A549 treated with DMSO at 1 μM for 4 hours (cell line): ENCODE results near the gene HLA-C. TPM values are rescaled to one million over a fixed set of nuclear protein-coding genes. Genes with fewer than 3 reads are reported as not detected.

ENCODE experiments used
- total RNA-seq: library from RNA; stranded (reverse); fragments of 200-300 nt; extraction: Qiagen RNA extraction; gene quantifications from 5 replicates; pipeline ENCODE4 v1.2.3, GENCODE V29; 2022; ENCODE audit warnings: low read depth

HLA-C gene
- total RNA-seq: 46.3 to 54.1 TPM (median 48.3 TPM) in 5 replicates

DNA sequence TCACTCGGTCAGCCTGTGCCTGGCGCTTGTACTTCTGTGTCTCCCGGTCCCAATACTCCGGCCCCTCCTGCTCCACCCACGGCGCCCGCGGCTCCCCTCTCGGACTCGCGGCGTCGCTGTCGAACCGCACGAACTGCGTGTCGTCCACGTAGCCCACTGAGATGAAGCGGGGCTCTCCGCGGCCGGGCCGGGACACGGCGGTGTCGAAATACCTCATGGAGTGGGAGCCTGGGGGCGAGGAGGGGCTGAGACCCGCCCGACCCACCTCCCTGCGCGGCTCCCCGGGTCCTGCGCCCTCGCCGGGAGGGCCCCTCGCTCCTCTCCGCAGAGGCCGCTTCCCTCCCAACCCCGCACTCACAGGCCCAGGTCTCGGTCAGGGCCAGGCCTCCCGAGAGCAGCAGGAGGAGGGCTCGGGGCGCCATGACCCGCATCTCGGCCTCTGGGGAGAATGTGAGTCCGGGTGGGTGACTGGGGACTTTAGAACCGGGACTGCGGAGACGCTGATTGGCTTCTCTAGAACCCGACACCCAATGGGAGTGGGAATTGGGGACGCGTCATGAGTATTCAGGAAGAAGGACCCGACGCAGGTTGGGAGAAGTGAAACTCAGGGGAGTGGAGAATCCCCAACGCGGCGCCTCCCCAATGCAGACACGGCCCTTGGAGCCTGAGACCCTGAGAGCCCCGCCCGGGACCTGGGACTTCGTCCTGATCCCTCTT is at the start of gene HLA-C:
HLA-C (minus strand) TSS at position 452 of the 717 bp plus-strand sequence; CDS start at position 431, 21 bp downstream.

Other genes with a start within 250 kb of the HLA-C start
- gene C6orf15, start 159.5 kb downstream of the HLA-C start, total RNA-seq: not detected in 5 replicates
- gene PSORS1C1, start 157.3 kb downstream of the HLA-C start, total RNA-seq: 3.1 to 5.8 TPM (median 5.5 TPM) in 5 replicates
- gene CDSN, start 151.6 kb downstream of the HLA-C start, total RNA-seq: not detected in 5 replicates
- gene PSORS1C2, start 133.0 kb downstream of the HLA-C start, total RNA-seq: not detected in 5 replicates
- gene CCHCR1, start 114.3 kb downstream of the HLA-C start, total RNA-seq: 5.7 to 8.3 TPM (median 6.8 TPM) in 5 replicates
- 13.2 to 16.2 TPM (median 14.4 TPM) in 5 replicates for gene TCF19, start 113.5 kb downstream of the HLA-C start, total RNA-seq
- gene POU5F1, start 101.4 kb downstream of the HLA-C start, total RNA-seq: 2.5 to 4.6 TPM (median 3.8 TPM) in 5 replicates
- 22.4 to 31.2 TPM (median 26.4 TPM) in 5 replicates for gene HLA-B, start 85.1 kb upstream of the HLA-C start, total RNA-seq
- 26.7 to 28.7 TPM (median 27.5 TPM) in 5 replicates for gene MICA, start 131.5 kb upstream of the HLA-C start, total RNA-seq
- 7.6 to 9.0 TPM (median 8.6 TPM) in 5 replicates for gene MICB, start 226.1 kb upstream of the HLA-C start, total RNA-seq